ENCODE results near the gene CTNS. TPM values are rescaled to one million over a fixed set of nuclear protein-coding genes. Genes with fewer than 3 reads are reported as not detected.
A peak's percentile ranks its signal among the peaks of the same experiment; 100 is the strongest.

Gene CTNS
- total and polyA plus RNA-seq, 2 of the 13 experiments (the other 11 are each of a cell fraction or from before 2014, with no cell fraction given), result 9.5 to 13.7 TPM

DNA sequence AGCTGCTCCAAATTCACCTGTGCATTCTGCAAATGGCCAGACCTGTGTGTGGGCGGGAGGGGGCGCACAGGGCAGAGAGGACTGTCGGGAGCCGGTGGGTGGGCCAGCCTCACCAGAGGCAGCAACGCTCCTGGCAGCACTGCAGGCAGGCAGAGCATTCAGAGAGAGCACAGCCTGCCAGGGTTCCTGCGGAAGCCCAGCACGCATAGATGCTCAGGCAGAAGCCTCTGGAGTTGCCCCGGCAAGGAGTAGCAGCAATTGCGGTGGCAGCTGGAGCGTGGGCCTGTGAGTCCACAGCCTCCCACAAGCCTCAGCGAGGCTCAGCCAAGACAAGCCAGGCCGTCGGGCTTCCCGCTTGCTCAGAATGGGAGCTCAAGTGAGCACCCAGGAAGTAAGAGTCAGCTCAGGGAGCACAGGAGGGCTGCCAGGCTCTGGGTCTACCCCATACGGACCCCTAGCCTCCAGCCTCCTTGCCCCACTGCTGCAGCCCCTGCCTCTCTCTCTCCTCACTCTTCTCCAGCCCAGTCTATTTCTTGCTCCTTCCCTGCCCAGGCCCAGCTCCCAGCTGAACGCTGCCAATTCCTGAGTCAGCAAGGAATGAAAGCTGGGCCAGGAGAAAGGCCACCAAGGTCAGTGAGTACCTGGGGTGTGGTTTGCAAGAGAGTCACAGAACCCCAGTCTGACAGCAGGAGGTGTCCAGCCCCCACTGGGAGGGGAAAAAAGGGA is 41.7 kb downstream of the CTNS start (continued):
- TF ChIP-seq, protein P1, sequence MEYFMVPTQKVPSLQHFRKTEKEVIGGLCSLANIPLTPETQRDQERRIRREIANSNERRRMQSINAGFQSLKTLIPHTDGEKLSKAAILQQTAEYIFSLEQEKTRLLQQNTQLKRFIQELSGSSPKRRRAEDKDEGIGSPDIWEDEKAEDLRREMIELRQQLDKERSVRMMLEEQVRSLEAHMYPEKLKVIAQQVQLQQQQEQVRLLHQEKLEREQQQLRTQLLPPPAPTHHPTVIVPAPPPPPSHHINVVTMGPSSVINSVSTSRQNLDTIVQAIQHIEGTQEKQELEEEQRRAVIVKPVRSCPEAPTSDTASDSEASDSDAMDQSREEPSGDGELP (IDR thresholded peaks at IDR 0.05; ENCODE audit: borderline replicate concordance, low read depth), result no peak
- peak; percentile 53 for TF ChIP-seq PHF8 (CRISPR knock-in tag; IDR thresholded peaks at IDR 0.05)
- TF ChIP-seq DPF2 (CRISPR knock-in tag; IDR thresholded peaks at IDR 0.05; ENCODE audit: borderline replicate concordance, low read depth), result no peak
- no peak for TF ChIP-seq TBL1XR1 (IDR thresholded peaks at IDR 0.05; ENCODE audit: borderline replicate concordance, low read length, partially characterized antibody)
- TF ChIP-seq ZNF430 (CRISPR knock-in tag; IDR thresholded peaks at IDR 0.05), result peak; percentile 38; the same call in 1 of the 2 replicates
- TF ChIP-seq SAFB2 (CRISPR knock-in tag; IDR thresholded peaks at IDR 0.05; ENCODE audit: borderline replicate concordance, low read depth), result no peak

DNA sequence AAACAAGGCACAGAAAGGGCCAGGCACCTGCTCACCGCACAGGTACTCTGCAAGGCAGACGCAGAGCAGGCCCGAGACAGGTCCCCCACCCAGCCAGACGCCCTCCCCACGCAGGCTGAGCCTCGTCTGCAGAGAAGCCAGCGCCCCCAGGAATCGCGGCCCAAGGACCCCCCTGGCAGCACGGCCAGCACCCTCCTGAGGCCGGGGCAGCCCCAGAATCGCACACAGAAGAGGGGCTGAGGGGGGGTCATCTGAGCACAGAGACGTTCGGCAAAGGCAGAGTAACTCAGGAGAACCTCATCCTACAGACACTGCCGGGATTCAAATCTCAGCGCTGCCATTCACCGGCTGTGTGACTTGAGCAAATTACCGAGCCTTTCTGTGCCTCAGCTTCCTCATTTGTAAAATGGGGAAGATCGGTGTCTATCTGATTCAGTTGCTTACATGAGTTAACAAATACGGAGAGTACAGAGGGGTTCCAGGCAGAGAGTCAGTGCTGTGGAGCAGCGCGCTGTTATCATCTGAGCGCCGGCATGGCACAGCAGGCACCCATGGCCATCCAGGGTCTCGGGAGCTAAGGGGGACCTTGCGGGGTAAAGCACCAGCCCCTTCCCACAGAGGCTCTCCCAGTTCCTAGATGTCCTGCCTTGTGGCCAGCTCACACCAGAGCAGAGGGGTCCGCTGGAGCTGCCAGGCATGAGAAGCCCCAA is 42.4 kb downstream of the CTNS start:
- H3K27me3 ChIP-seq (ENCODE audit: control insufficient read depth in 1 of 2, insufficient read depth in 2 of 2, low read length in 2 of 2), result peaks cover 1 to 7% of the 10 kb centered on the region in 2 experiments; a peak in 3 of 5 replicates
- in situ Hi-C loops (cut with HindIII; ENCODE audit: extremely low pct_ligation_motif_present, low pct_unique_long_range_greater_than_20kb) (no loop called here), intact Hi-C loops (cut with micrococcal nuclease; ENCODE audit: unreplicated experiment) (no loop called here)
- H3K9me3 ChIP-seq (ENCODE audit: low read length), result no peaks in the 10 kb centered on the region
- no peaks in the 10 kb centered on the region for H4K20me1 ChIP-seq (ENCODE audit: insufficient read depth, low read length)
- H3K9ac ChIP-seq (ENCODE audit: insufficient read depth, low read depth, low read length), result peak overlapping the region; percentile 42; the same call in 1 of the 2 replicates
- no peaks in the 10 kb centered on the region for H3K36me3 ChIP-seq (replicated peaks in 1 of 2; ENCODE audit: control insufficient read depth in 1 of 2, insufficient read depth in 2 of 2, low read length in 2 of 2)
- H3K4me2 ChIP-seq (ENCODE audit: low read depth, low read length), result peak overlapping the region; percentile 69
- TF ChIP-seq MEF2D (CRISPR knock-in tag; IDR thresholded peaks at IDR 0.05) (no peak), HNRNPL (IDR thresholded peaks at IDR 0.05; ENCODE audit: low read depth, low read length) (no peak)
- ATAC-seq (no peak), FAIRE-seq (no peak), DNase-seq (ENCODE audit: low spot score) (no peak)
- peak overlapping the region in 1 of 3 experiments; percentile 57; a peak in 1 of 6 replicates for H3K4me3 ChIP-seq (replicated peaks in 1 of 3; ENCODE audit: insufficient read depth in 1 of 3, low read depth in 2 of 3, low read length in 3 of 3)
- peaks cover 21% of the 10 kb centered on the region for H3K4me1 ChIP-seq (ENCODE audit: insufficient read depth, low read length)
- H3K79me2 ChIP-seq (ENCODE audit: insufficient read depth, low read length), result no peaks in the 10 kb centered on the region
- no peak overlapping the region for H2AFZ ChIP-seq (ENCODE audit: low read length)
- H3K27ac ChIP-seq (ENCODE audit: extremely low read length, insufficient read depth, low read length), result no peak overlapping the region
- POLR2A ChIA-PET, result interaction anchor here (1.3 to 3.1 kb wide), 3 partner anchors 10 to 16 kb away, joined by 5 to 21 read pairs (median 8); partner anchors contain the start of genes EMC6 and TAX1BP3
- WGBS (ENCODE audit: low lambda C conversion rate), result 86% methylated on average over 14 of the region's 27 CpGs
- CTCF ChIA-PET (ENCODE audit: low intra/inter-chr PET ratio, low total read pairs), result no interaction called here
- no TSS peak for BruUV-seq (replicated peaks)

Measured in HepG2 (cell line).